Epithelial cell of umbilical artery (primary cell): ENCODE measurements around the gene PAPOLB. TPM values are rescaled to one million over a fixed set of nuclear protein-coding genes. Genes with fewer than 3 reads are reported as not detected.

Experiments used
- total RNA-seq: library from RNA; depleted of rRNA; stranded (reverse); fragments of >200 nt; gene quantifications from 2 replicates; pipeline ENCODE4 v1.2.3, GENCODE V29; 2014

PAPOLB gene
- total RNA-seq = under 0.01 and 0.15 TPM in 2 replicates

GRCh38 chr7:4861673-4862072 lies at the start of gene PAPOLB:
PAPOLB (minus strand) TSS chr7:4862030; CDS start chr7:4861810, 220 bp downstream.

GRCh38 chr7:4883372-4884144 lies 21.7 kb upstream of the PAPOLB start, which contains the start of gene RADIL:
RADIL (minus strand) TSS chr7:4883716; CDS start chr7:4878139, 5,577 bp downstream.

Other genes with a start within 250 kb of the PAPOLB start
- 27.7 and 32.2 TPM in 2 replicates for gene FOXK1, start 179.7 kb downstream of the PAPOLB start, total RNA-seq
- gene AP5Z1, start 86.4 kb downstream of the PAPOLB start, total RNA-seq = 16.7 and 20.8 TPM in 2 replicates
- gene RADIL, start 21.7 kb upstream of the PAPOLB start, total RNA-seq = 0.32 TPM in 1 of 2 replicates, not detected in the other
- not detected in 2 replicates for gene MMD2, start 97.2 kb upstream of the PAPOLB start, total RNA-seq
- gene RBAK, start 183.8 kb upstream of the PAPOLB start, total RNA-seq = 7.8 and 8.5 TPM in 2 replicates